ENCODE results near the gene IGDCC3.

GRCh38 chr15:65355173-65355987 is 22.4 kb downstream of the IGDCC3 start:
- TF ChIP-seq, protein P1, sequence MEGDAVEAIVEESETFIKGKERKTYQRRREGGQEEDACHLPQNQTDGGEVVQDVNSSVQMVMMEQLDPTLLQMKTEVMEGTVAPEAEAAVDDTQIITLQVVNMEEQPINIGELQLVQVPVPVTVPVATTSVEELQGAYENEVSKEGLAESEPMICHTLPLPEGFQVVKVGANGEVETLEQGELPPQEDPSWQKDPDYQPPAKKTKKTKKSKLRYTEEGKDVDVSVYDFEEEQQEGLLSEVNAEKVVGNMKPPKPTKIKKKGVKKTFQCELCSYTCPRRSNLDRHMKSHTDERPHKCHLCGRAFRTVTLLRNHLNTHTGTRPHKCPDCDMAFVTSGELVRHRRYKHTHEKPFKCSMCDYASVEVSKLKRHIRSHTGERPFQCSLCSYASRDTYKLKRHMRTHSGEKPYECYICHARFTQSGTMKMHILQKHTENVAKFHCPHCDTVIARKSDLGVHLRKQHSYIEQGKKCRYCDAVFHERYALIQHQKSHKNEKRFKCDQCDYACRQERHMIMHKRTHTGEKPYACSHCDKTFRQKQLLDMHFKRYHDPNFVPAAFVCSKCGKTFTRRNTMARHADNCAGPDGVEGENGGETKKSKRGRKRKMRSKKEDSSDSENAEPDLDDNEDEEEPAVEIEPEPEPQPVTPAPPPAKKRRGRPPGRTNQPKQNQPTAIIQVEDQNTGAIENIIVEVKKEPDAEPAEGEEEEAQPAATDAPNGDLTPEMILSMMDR (IDR thresholded peaks at IDR 0.05): no peak
- TF ChIP-seq POLR2A (IDR thresholded peaks at IDR 0.05): no peak

All from body of pancreas (tissue), 4 donors.